ENCODE measurements around the gene PLA2G2C. TPM values are rescaled to one million over a fixed set of nuclear protein-coding genes. Genes with fewer than 3 reads are reported as not detected.

The PLA2G2C gene
- total RNA-seq, 4 donors from 2014 or later: 0.33 to 0.42 (median 0.40) TPM; not detected in 1

- no peaks in the 10 kb centered on the region for H3K9me3 ChIP-seq
- 83% methylated on average over 6 of the region's 10 CpGs for WGBS
- peaks cover 22 to 59% (median 53%) of the 10 kb centered on the region in 4 donors for H3K4me1 ChIP-seq
- peaks cover 0 to 8% (median 0%) of the 10 kb centered on the region in 4 donors for H3K27me3 ChIP-seq
- DNase-seq (ENCODE audit: extremely low spot score): no peak
- peak overlapping the region in 2 of 4 donors; percentile 50 to 86 for H3K27ac ChIP-seq (replicated peaks in 1 of 4)
- no peaks in the 10 kb centered on the region for H3K36me3 ChIP-seq
- H3K4me3 ChIP-seq: no peak overlapping the region
- no peak for TF ChIP-seq POLR2AphosphoS5 (IDR thresholded peaks at IDR 0.05)
- TF ChIP-seq POLR2A (IDR thresholded peaks at IDR 0.05; ENCODE audit: low read depth): no peak
- TF ChIP-seq CTCF (IDR thresholded peaks at IDR 0.05): no peak
- TF ChIP-seq EP300 (IDR thresholded peaks at IDR 0.05): no peak
- intact Hi-C loops (cut with DNase I): no loop called here
These were observed 3.3 kb downstream of the PLA2G2C start for GRCh38 chr1:20183035-20183434.

- Histone ChIP-seq H3K4me3 (no peak overlapping the region), H3K9me3 (no peaks in the 10 kb centered on the region), H3K27me3 (peaks cover 0 to 8% (median 0%) of the 10 kb centered on the region in 4 donors), H3K27ac (replicated peaks in 1 of 4) (no peak overlapping the region), H3K4me1 (peaks cover 18 to 59% (median 53%) of the 10 kb centered on the region in 4 donors), H3K36me3 (no peaks in the 10 kb centered on the region)
- DNase-seq (ENCODE audit: extremely low spot score): no peak
- intact Hi-C loops (cut with DNase I): no loop called here
- TF ChIP-seq POLR2AphosphoS5 (IDR thresholded peaks at IDR 0.05) (no peak), EP300 (IDR thresholded peaks at IDR 0.05) (no peak), CTCF (IDR thresholded peaks at IDR 0.05) (no peak), POLR2A (IDR thresholded peaks at IDR 0.05; ENCODE audit: low read depth) (no peak)
These were observed 3.9 kb downstream of the PLA2G2C start for GRCh38 chr1:20182415-20182814.

DNA sequence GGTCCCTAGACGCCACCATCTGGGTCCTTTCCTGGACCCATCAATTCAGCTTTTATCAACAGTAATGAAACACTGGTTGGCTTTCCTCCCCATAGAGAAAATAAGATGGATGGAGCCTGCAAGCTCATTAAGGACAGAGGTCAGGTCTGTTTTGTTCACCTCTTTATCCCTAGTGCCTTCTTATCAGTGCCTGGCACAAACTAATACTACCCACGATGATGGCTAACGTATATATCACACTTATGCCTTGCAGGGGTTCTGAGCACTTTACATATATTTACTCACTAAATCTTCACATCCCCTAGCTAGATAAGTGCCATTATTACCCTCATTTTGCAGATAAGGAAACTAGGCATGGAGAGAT lies 5.5 kb downstream of the PLA2G2C start:
- DNase-seq (ENCODE audit: extremely low spot score): no peak
- intact Hi-C loops (cut with DNase I): no loop called here
- H3K4me3 ChIP-seq: no peak overlapping the region
- peaks cover 0 to 4% (median 0%) of the 10 kb centered on the region in 4 donors for H3K27me3 ChIP-seq
- peaks cover 12 to 47% (median 41%) of the 10 kb centered on the region in 4 donors for H3K4me1 ChIP-seq
- TF ChIP-seq CTCF (IDR thresholded peaks at IDR 0.05) (no peak), POLR2AphosphoS5 (IDR thresholded peaks at IDR 0.05) (no peak), POLR2A (IDR thresholded peaks at IDR 0.05; ENCODE audit: low read depth) (no peak), EP300 (IDR thresholded peaks at IDR 0.05) (no peak)
- WGBS: 83% methylated on average over 3 of the region's 3 CpGs
- peak overlapping the region in 1 of 4 donors; percentile 79 for H3K27ac ChIP-seq (replicated peaks in 1 of 4)
- peaks cover 0 to 3% (median 0%) of the 10 kb centered on the region in 4 donors for H3K36me3 ChIP-seq
- H3K9me3 ChIP-seq: no peaks in the 10 kb centered on the region

- H3K27ac ChIP-seq (replicated peaks in 1 of 4): peak overlapping the region in 3 of 4 donors; percentile 79 to 82 (median 82)
- intact Hi-C loops (cut with DNase I): no loop called here
These were observed 6.0 kb downstream of the PLA2G2C start for GRCh38 chr1:20180129-20180843.

More at GRCh38 chr1:20180129-20180843, 6.0 kb downstream of the PLA2G2C start:
- Histone ChIP-seq H3K36me3 (peaks cover 0 to 3% (median 0%) of the 10 kb centered on the region in 4 donors), H3K4me1 (peaks cover 8 to 45% (median 35%) of the 10 kb centered on the region in 4 donors), H3K27me3 (no peaks in the 10 kb centered on the region), H3K4me3 (no peak overlapping the region), H3K9me3 (no peaks in the 10 kb centered on the region)
- no peak for TF ChIP-seq POLR2AphosphoS5 (IDR thresholded peaks at IDR 0.05)
- no peak for TF ChIP-seq CTCF (IDR thresholded peaks at IDR 0.05)
- no peak for TF ChIP-seq EP300 (IDR thresholded peaks at IDR 0.05)
- TF ChIP-seq POLR2A (IDR thresholded peaks at IDR 0.05; ENCODE audit: low read depth): no peak
- DNase-seq (ENCODE audit: extremely low spot score): no peak
- WGBS: 100% methylated on average over 2 of the region's 6 CpGs
